Heart left ventricle (tissue), 13 donors: Measurements from ENCODE around the gene AHSP.

Source experiments
- CTCF ChIP-seq, 12 donors: fragments of 200-600 bp; sonication (generic) in 4 of 12; IDR thresholded peaks; one replicate each; pipeline versions ENCODE4 v1.5.0 to v1.8.0; 2018 to 2022; ENCODE audit warnings: antibody characterized with exemption in 12 of 12, mild to moderate bottlenecking in 5 of 12
- POLR2A ChIP-seq, 2 donors: fragments of 450-650 bp; IDR thresholded peaks; one replicate each; pipeline ENCODE4 v1.6.1; 2017; ENCODE audit warnings: antibody characterized with exemption in 2 of 2, mild to moderate bottlenecking in 2 of 2, moderate library complexity in 2 of 2
- donor health status: ischemic (EF 13 %, LVEDD 7.1; RV severe dilation, severe dysfunction).
- donor health status: DM: no; HTN: yes; CAD: no.
- donor health status: DM: no; HTN: no; CAD: no.
- donor health status: ischemic (EF 25% LVEDD 6.9; RV normal size, moderate dysfunction).
- donor health status: ischemic (EF 25% LVEDD 5.7; RV mildly dilated, moderate dysfunction).
- donor health status: ischemic (EF 35%, LVEDD 5.7; RV mildly dilated, moderate dysfunction).
- donor health status: nonischemic (EF 11% LVEDD 7.7; RV severe dilation, severe dysfunction).
- donor health status: DM: yes; HTN: yes; CAD: no.
- donor health status: PGD.
- donor health status: ischemic (EF 29% LVEDD 5.4; RV normal size, mild dysfunction).
- donor health status: nonischemic (EF 23%, LVEDD 6.1; RV moderate dilation, normal function).

GRCh38 chr16:31485571-31485970 lies 42.1 kb upstream of the AHSP start:
- TF ChIP-seq CTCF (IDR thresholded peaks at IDR 0.05) = no peak
- no peak for TF ChIP-seq POLR2A (IDR thresholded peaks at IDR 0.05)
